ENCODE results near the gene BARHL2.

Gene BARHL2

GRCh38 chr1:90761156-90761555, 44.1 kb upstream of the BARHL2 start:
- no peaks in the 10 kb centered on the region for H3K27me3 ChIP-seq (ENCODE audit: low read depth, low read length)
- no peaks in the 10 kb centered on the region for H4K20me1 ChIP-seq (ENCODE audit: insufficient read depth, low read length)
- H3K4me1 ChIP-seq (ENCODE audit: low read length): no peaks in the 10 kb centered on the region
- H2AFZ ChIP-seq (ENCODE audit: low read depth, low read length): no peak overlapping the region
- no peaks in the 10 kb centered on the region for H3K79me2 ChIP-seq (ENCODE audit: low read length)
- H3K9me3 ChIP-seq (ENCODE audit: insufficient read depth, low read length): no peaks in the 10 kb centered on the region
- no peak overlapping the region for H3K4me2 ChIP-seq (ENCODE audit: low read length)
- H3K36me3 ChIP-seq (replicated peaks; ENCODE audit: low read depth, low read length): no peaks in the 10 kb centered on the region
- H3K4me3 ChIP-seq (ENCODE audit: low read length): no peak overlapping the region
- TF ChIP-seq EZH2phosphoT487 (IDR thresholded peaks at IDR 0.05; ENCODE audit: low read depth): no peak
- H3K27ac ChIP-seq (ENCODE audit: low read length): no peak overlapping the region
- no peak overlapping the region for H3K9ac ChIP-seq (ENCODE audit: low read length)

- H3K36me3 ChIP-seq (replicated peaks; ENCODE audit: low read depth, low read length): no peaks in the 10 kb centered on the region
- H3K4me2 ChIP-seq (ENCODE audit: low read length): no peak overlapping the region
- H3K79me2 ChIP-seq (ENCODE audit: low read length): no peaks in the 10 kb centered on the region
- H3K4me1 ChIP-seq (ENCODE audit: low read length): no peaks in the 10 kb centered on the region
- H3K9ac ChIP-seq (ENCODE audit: low read length): no peak overlapping the region
- no peaks in the 10 kb centered on the region for H3K9me3 ChIP-seq (ENCODE audit: insufficient read depth, low read length)
- H2AFZ ChIP-seq (ENCODE audit: low read depth, low read length): no peak overlapping the region
- H3K27ac ChIP-seq (ENCODE audit: low read length): no peak overlapping the region
- H3K4me3 ChIP-seq (ENCODE audit: low read length): no peak overlapping the region
- no peaks in the 10 kb centered on the region for H3K27me3 ChIP-seq (ENCODE audit: low read depth, low read length)
- H4K20me1 ChIP-seq (ENCODE audit: insufficient read depth, low read length): no peaks in the 10 kb centered on the region
- TF ChIP-seq EZH2phosphoT487 (IDR thresholded peaks at IDR 0.05; ENCODE audit: low read depth) (no peak), CTCF (IDR thresholded peaks at IDR 0.05; ENCODE audit: low read depth, low read length) (no peak)
Observed at GRCh38 chr1:90753556-90753955, 36.5 kb upstream of the BARHL2 start.

- H3K27ac ChIP-seq (ENCODE audit: low read length): no peak overlapping the region
- no peaks in the 10 kb centered on the region for H3K9me3 ChIP-seq (ENCODE audit: insufficient read depth, low read length)
- no peaks in the 10 kb centered on the region for H3K27me3 ChIP-seq (ENCODE audit: low read depth, low read length)
- no peak overlapping the region for H3K9ac ChIP-seq (ENCODE audit: low read length)
- no peak overlapping the region for H3K4me3 ChIP-seq (ENCODE audit: low read length)
- H4K20me1 ChIP-seq (ENCODE audit: insufficient read depth, low read length): no peaks in the 10 kb centered on the region
- TF ChIP-seq EZH2phosphoT487 (IDR thresholded peaks at IDR 0.05; ENCODE audit: low read depth) (no peak), CTCF (IDR thresholded peaks at IDR 0.05; ENCODE audit: low read depth, low read length) (no peak)
- no peaks in the 10 kb centered on the region for H3K79me2 ChIP-seq (ENCODE audit: low read length)
- H2AFZ ChIP-seq (ENCODE audit: low read depth, low read length): no peak overlapping the region
- H3K36me3 ChIP-seq (replicated peaks; ENCODE audit: low read depth, low read length): no peaks in the 10 kb centered on the region
- H3K4me2 ChIP-seq (ENCODE audit: low read length): no peak overlapping the region
- H3K4me1 ChIP-seq (ENCODE audit: low read length): no peaks in the 10 kb centered on the region
Observed at GRCh38 chr1:90748668-90749067, 31.6 kb upstream of the BARHL2 start.

GRCh38 chr1:90746857-90747256, 29.8 kb upstream of the BARHL2 start:
- no peaks in the 10 kb centered on the region for H3K27me3 ChIP-seq (ENCODE audit: low read depth, low read length)

More at GRCh38 chr1:90746857-90747256, 29.8 kb upstream of the BARHL2 start:
- Histone ChIP-seq H3K4me3 (ENCODE audit: low read length) (no peak overlapping the region), H3K9ac (ENCODE audit: low read length) (no peak overlapping the region), H3K36me3 (replicated peaks; ENCODE audit: low read depth, low read length) (no peaks in the 10 kb centered on the region), H4K20me1 (ENCODE audit: insufficient read depth, low read length) (no peaks in the 10 kb centered on the region), H3K4me1 (ENCODE audit: low read length) (no peaks in the 10 kb centered on the region), H3K27ac (ENCODE audit: low read length) (no peak overlapping the region), H3K79me2 (ENCODE audit: low read length) (no peaks in the 10 kb centered on the region), H3K4me2 (ENCODE audit: low read length) (no peak overlapping the region), H2AFZ (ENCODE audit: low read depth, low read length) (no peak overlapping the region), H3K9me3 (ENCODE audit: insufficient read depth, low read length) (no peaks in the 10 kb centered on the region)
- no peak for TF ChIP-seq CTCF (IDR thresholded peaks at IDR 0.05; ENCODE audit: low read depth, low read length)
- no peak for TF ChIP-seq EZH2phosphoT487 (IDR thresholded peaks at IDR 0.05; ENCODE audit: low read depth)

All from OCI-LY3 (cell line).